H1 (cell line): Measurements from ENCODE around the gene S1PR1. TPM values are rescaled to one million over a fixed set of nuclear protein-coding genes. Genes with fewer than 3 reads are reported as not detected.

Source experiments
- BCL11A ChIP-seq, 2 experiments: IDR thresholded peaks; one replicate each; pipeline ENCODE4 v1.6.1; 2011; ENCODE audit warnings: low read depth in 2 of 2, low read length in 2 of 2, mild to moderate bottlenecking in 2 of 2
- CBX5 ChIP-seq: fragments of 300-800, 300-1000 bp; sonication (generic); IDR thresholded peaks from 2 replicates; pipeline ENCODE4 v1.7.1; 2016; ENCODE audit warnings: antibody characterized with exemption, low read length, low read depth
- EP300 ChIP-seq, 2 experiments: IDR thresholded peaks; 1 replicate in 1 of 2; 2 replicates in 1 of 2; pipeline ENCODE4 v1.6.1; 2011 to 2012; ENCODE audit warnings: low read depth in 2 of 2, low read length in 2 of 2, mild to moderate bottlenecking in 2 of 2, borderline replicate concordance in 1 of 2, inconsistent platforms in 1 of 2, moderate library complexity in 1 of 2
- FOSL1 ChIP-seq: IDR thresholded peaks from 2 replicates; pipeline ENCODE4 v1.6.1; 2011; ENCODE audit warnings: mild to moderate bottlenecking, low read depth, low read length, moderate library complexity; ENCODE audit not compliant: insufficient read depth
- JUN ChIP-seq: IDR thresholded peaks from 2 replicates; pipeline ENCODE4 v1.6.1; 2011; ENCODE audit warnings: low read depth, mild to moderate bottlenecking, improper control_type of control experiment, low read length
- JUND ChIP-seq: IDR thresholded peaks from 2 replicates; pipeline ENCODE4 v1.6.1; 2011; ENCODE audit warnings: mild to moderate bottlenecking, improper control_type of control experiment, low read length
- POLR2A ChIP-seq, 2 experiments: IDR thresholded peaks; 1 replicate in 1 of 2; 2 replicates in 1 of 2; pipeline ENCODE4 v1.6.1; 2011; ENCODE audit warnings: low read depth in 2 of 2, low read length in 2 of 2, mild to moderate bottlenecking in 2 of 2; ENCODE audit errors: control extremely low read depth in 1 of 2
- RNF2 ChIP-seq: fragments of 200-900, 300-1000 bp; sonication (generic); IDR thresholded peaks from 2 replicates; pipeline ENCODE4 v1.7.1; 2016; ENCODE audit warnings: borderline replicate concordance, low read depth, mild to moderate bottlenecking, antibody characterized with exemption, low read length; ENCODE audit not compliant: poor library complexity, severe bottlenecking; ENCODE audit errors: missing control alignments
- SAP30 ChIP-seq: fragments of 300-600 bp; sonication (generic); IDR thresholded peaks from 2 replicates; pipeline ENCODE4 v1.7.1; 2012; ENCODE audit warnings: low read length, moderate library complexity, mild to moderate bottlenecking, inconsistent platforms; ENCODE audit not compliant: insufficient read depth, insufficient replicate concordance
- SIX5 ChIP-seq: IDR thresholded peaks from 2 replicates; pipeline ENCODE4 v1.6.1; 2011; ENCODE audit warnings: mild to moderate bottlenecking, low read depth, low read length
- TEAD4 ChIP-seq: IDR thresholded peaks from 2 replicates; pipeline ENCODE4 v1.6.1; 2012; ENCODE audit warnings: low read depth, low read length, inconsistent platforms, mixed read lengths
- polyA plus RNA-seq, 7 experiments: library from polyadenylated mRNA; depleted of rRNA in 3 of 7; stranded (reverse) in 5 of 7; unstranded in 2 of 7; fragments of >200 nt in 5 of 7; fragments of 200-250 nt in 2 of 7; gene quantifications; 1 replicate in 5 of 7; 2 replicates in 1 of 7; 4 replicates in 1 of 7; pipeline versions ENCODE4 v1.2.1 to v1.2.3, GENCODE V29; 2011 to 2013; ENCODE audit warnings: missing spikeins in 2 of 7, mixed read lengths in 2 of 7
- total RNA-seq: library from RNA; stranded (reverse); fragmentation: NEBNext Ultra II Directional; extraction: Animal tissue kit (Norgen Biotek cat#: 25700); gene quantifications from 2 replicates; pipeline ENCODE4 v1.2.1, GENCODE V29; 2021
- TF ChIP-seq, protein P1 (sequence below): IDR thresholded peaks from 2 replicates; pipeline ENCODE4 v1.6.1; 2011; ENCODE audit warnings: low read length, improper control_type of control experiment
- TF ChIP-seq, protein P2 (sequence below): IDR thresholded peaks from 2 replicates; pipeline ENCODE4 v1.6.1; 2011; ENCODE audit warnings: low read depth, mild to moderate bottlenecking, low read length; ENCODE audit not compliant: insufficient read depth
- TF ChIP-seq, protein P3 (sequence below): IDR thresholded peaks from 2 replicates; pipeline ENCODE4 v1.6.1; 2012; ENCODE audit warnings: inconsistent platforms

S1PR1 gene
- total and polyA plus RNA-seq, 2 of the 8 experiments (the other 6 are each of a cell fraction or from before 2014, with no cell fraction given) = 3.5 to 5.5 TPM

DNA sequence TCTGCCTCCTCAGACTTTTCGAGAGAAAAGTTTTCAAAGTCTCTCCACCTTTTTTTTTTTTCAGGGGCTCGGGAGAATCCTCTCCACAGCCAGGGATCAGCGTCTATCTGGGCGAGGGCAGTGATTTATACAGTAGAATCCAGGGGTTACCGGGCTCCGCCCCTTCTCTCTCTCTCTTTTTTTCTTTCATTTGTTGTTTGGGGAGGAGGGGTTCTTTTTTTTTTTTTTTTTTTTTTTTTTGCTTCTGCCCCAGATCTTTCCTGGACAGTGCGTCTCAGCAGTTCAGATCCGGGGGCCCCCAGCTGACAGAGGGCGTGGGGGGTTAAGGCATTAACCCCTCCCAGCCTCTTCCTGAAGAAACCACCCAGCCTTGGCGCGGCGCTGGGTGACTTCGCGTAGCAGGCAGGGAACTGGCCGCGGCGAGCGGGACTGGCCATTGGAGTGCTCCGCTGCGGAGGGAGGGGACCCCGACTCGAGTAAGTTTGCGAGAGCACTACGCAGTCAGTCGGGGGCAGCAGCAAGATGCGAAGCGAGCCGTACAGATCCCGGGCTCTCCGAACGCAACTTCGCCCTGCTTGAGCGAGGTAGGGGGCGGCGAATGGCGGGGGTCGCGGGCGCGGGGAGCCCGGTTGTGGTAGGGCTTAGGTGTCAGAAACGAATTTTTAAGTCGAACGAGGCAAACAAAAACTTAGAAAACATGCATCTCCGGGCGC lies at the start of gene S1PR1 (continued):
- no peak for TF ChIP-seq EP300 (IDR thresholded peaks at IDR 0.05; ENCODE audit: borderline replicate concordance in 1 of 2, low read depth in 2 of 2, low read length in 2 of 2)
- TF ChIP-seq SIX5 = no peak
- no peak for TF ChIP-seq JUND
- TF ChIP-seq, protein P1, sequence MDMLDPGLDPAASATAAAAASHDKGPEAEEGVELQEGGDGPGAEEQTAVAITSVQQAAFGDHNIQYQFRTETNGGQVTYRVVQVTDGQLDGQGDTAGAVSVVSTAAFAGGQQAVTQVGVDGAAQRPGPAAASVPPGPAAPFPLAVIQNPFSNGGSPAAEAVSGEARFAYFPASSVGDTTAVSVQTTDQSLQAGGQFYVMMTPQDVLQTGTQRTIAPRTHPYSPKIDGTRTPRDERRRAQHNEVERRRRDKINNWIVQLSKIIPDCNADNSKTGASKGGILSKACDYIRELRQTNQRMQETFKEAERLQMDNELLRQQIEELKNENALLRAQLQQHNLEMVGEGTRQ = no peak
- TF ChIP-seq RNF2 = no peak
- TF ChIP-seq, protein P2, sequence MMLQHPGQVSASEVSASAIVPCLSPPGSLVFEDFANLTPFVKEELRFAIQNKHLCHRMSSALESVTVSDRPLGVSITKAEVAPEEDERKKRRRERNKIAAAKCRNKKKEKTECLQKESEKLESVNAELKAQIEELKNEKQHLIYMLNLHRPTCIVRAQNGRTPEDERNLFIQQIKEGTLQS = no peak
- no peak for TF ChIP-seq BCL11A (IDR thresholded peaks at IDR 0.05; ENCODE audit: low read depth in 2 of 2, low read length in 2 of 2)
- no peak for TF ChIP-seq SAP30
- TF ChIP-seq FOSL1 = no peak
- TF ChIP-seq TEAD4 = no peak
- TF ChIP-seq, protein P3, sequence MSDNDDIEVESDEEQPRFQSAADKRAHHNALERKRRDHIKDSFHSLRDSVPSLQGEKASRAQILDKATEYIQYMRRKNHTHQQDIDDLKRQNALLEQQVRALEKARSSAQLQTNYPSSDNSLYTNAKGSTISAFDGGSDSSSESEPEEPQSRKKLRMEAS = peak; percentile 66; the same call in 1 of the 2 replicates
- peak in 1 of 2 experiments; percentile 48; a peak in 2 of 3 replicates for TF ChIP-seq POLR2A (IDR thresholded peaks at IDR 0.05; ENCODE audit: control extremely low read depth in 1 of 2, low read depth in 2 of 2, low read length in 2 of 2)
- TF ChIP-seq CBX5 = no peak
- no peak for TF ChIP-seq JUN
